ENCODE measurements around the gene TMEM222. TPM values are rescaled to one million over a fixed set of nuclear protein-coding genes. Genes with fewer than 3 reads are reported as not detected.

The TMEM222 gene
- total RNA-seq, 1 donor from 2014 or later = 30.2 TPM

- no peak for TF ChIP-seq CTCF (IDR thresholded peaks at IDR 0.05)
- Histone ChIP-seq H3K36me3 (peaks cover 67% of the 10 kb centered on the region), H3K4me1 (no peaks in the 10 kb centered on the region), H3K4me3 (no peak overlapping the region), H3K27ac (no peak overlapping the region), H3K27me3 (ENCODE audit: low read depth) (no peaks in the 10 kb centered on the region), H3K9me3 (no peaks in the 10 kb centered on the region)
- ATAC-seq (no peak), DNase-seq (no peak)
- intact Hi-C loops (cut with DNase I) = no loop called here
Measured at GRCh38 chr1:27290581-27290980, 31.4 kb upstream of the TMEM222 start.

DNA sequence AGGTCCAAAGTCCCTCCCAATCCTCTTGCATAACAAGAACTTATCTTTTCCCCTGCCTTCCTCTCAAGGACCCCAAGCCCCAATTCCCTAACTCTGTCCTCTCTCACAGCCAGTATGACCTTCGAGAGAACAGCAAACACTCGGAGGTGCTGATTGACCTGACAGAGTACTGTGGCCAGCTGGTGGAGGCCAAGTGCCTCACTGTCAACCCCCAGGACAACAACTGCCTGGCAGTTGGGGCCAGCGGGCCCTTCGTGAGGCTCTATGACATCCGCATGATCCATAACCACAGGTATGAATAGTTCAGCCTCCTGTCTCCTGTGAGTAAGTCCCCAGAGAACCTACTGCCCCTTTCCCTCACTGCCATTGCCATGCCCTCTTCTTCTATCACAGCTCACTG lies 29.9 kb upstream of the TMEM222 start:
- Histone ChIP-seq H3K9me3 (no peaks in the 10 kb centered on the region), H3K27me3 (ENCODE audit: low read depth) (no peaks in the 10 kb centered on the region), H3K4me1 (no peaks in the 10 kb centered on the region), H3K36me3 (peaks cover 73% of the 10 kb centered on the region), H3K27ac (no peak overlapping the region), H3K4me3 (no peak overlapping the region)
- ATAC-seq = peak; percentile 82 to 86
- DNase-seq = peak; percentile 59
- intact Hi-C loops (cut with DNase I) = no loop called here
- TF ChIP-seq CTCF (IDR thresholded peaks at IDR 0.05) = no peak

DNA sequence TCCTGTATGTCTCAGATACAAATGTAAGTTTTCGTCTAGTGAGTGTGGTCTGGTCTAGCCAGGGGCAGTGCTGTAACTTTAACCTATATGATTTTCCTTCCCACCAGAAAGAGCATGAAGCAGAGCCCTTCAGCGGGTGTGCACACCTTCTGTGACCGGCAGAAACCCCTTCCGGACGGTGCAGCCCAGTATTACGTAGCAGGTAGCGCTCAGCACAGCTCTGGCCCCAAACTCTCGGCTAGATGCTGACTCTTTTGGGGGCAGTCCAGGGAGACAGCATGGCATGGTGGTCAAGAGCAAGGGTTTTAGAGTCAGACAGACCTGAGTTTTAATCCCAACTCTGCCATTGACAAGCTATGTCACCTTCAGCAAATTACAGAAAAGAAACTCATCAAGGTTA lies 28.0 kb upstream of the TMEM222 start:
- H3K27me3 ChIP-seq (ENCODE audit: low read depth) = no peaks in the 10 kb centered on the region
- no peak for DNase-seq
- no peak for ATAC-seq
- peaks cover 80% of the 10 kb centered on the region for H3K36me3 ChIP-seq
- no peak overlapping the region for H3K4me3 ChIP-seq
- no peak overlapping the region for H3K27ac ChIP-seq
- intact Hi-C loops (cut with DNase I) = no loop called here
- no peaks in the 10 kb centered on the region for H3K9me3 ChIP-seq
- TF ChIP-seq CTCF (IDR thresholded peaks at IDR 0.05) = no peak
- H3K4me1 ChIP-seq = peaks cover 2% of the 10 kb centered on the region

GRCh38 chr1:27296773-27297291 lies 25.1 kb upstream of the TMEM222 start:
- peaks cover 26% of the 10 kb centered on the region for H3K4me1 ChIP-seq
- peak; percentile 64 for TF ChIP-seq CTCF (IDR thresholded peaks at IDR 0.05)
- ATAC-seq = peak; percentile 26 to 42
- H3K27ac ChIP-seq = no peak overlapping the region
- DNase-seq = peak; percentile 83
- no peaks in the 10 kb centered on the region for H3K27me3 ChIP-seq (ENCODE audit: low read depth)
- peaks cover 79% of the 10 kb centered on the region for H3K36me3 ChIP-seq
- intact Hi-C loops (cut with DNase I) = no loop called here
- no peaks in the 10 kb centered on the region for H3K9me3 ChIP-seq
- H3K4me3 ChIP-seq = no peak overlapping the region

- ATAC-seq (no peak), DNase-seq (no peak)
- no peaks in the 10 kb centered on the region for H3K9me3 ChIP-seq
- intact Hi-C loops (cut with DNase I) = no loop called here
- H3K4me1 ChIP-seq = peaks cover 26% of the 10 kb centered on the region
- H3K36me3 ChIP-seq = peaks cover 79% of the 10 kb centered on the region
- TF ChIP-seq CTCF (IDR thresholded peaks at IDR 0.05) = no peak
- no peak overlapping the region for H3K4me3 ChIP-seq
- H3K27me3 ChIP-seq (ENCODE audit: low read depth) = no peaks in the 10 kb centered on the region
- H3K27ac ChIP-seq = no peak overlapping the region
Measured at GRCh38 chr1:27297903-27298302, 24.1 kb upstream of the TMEM222 start.

All from lower lobe of right lung (tissue), 2 donors.